ENCODE data around the gene IQCE. TPM values are rescaled to one million over a fixed set of nuclear protein-coding genes. Genes with fewer than 3 reads are reported as not detected.

IQCE gene
- total RNA-seq, 4 donors from 2014 or later, result 27.2 to 187 (median 55.5) TPM

DNA sequence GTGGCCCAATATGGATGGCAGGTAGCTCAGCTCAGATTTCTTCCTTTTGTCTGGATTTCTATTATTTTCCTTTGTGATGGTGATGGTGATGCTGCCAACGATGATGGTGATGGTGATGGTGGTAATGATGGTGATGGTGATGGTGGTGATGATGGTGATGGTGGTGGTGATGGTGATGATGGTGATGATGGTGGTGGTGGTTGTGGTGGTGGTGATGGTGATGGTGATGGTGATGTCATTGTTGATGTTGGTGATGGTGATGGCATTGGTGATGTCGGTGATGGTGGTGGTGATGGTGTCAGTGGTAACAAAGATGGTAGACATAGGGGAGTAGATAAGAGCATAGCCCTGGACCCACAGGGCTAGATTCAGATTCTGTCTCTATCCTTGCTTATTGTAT lies 98.4 kb downstream of the IQCE start:
- Histone ChIP-seq H3K4me1 (no peaks in the 10 kb centered on the region), H3K27me3 (no peaks in the 10 kb centered on the region), H3K4me3 (no peak overlapping the region), H3K36me3 (no peaks in the 10 kb centered on the region), H3K9me3 (no peaks in the 10 kb centered on the region), H3K27ac (no peak overlapping the region)
- 95 to 100% methylated on average over 2 of the region's 2 CpGs for WGBS, 2 donors (ENCODE audit: low coverage in 1 of 2)
- DNase-seq, result no peak
- intact Hi-C loops (cut with DNase I; ENCODE audit: low total_unique reads) (no loop called here), in situ Hi-C loops (cut with MboI; ENCODE audit: low pct_ligation_motif_present in 1 of 4, low pct_unique_long_range_greater_than_20kb in 1 of 4, low sequenced_read_pairs in 3 of 4) (no loop called here)
- TF ChIP-seq POLR2AphosphoS5 (IDR thresholded peaks at IDR 0.05), result no peak
- TF ChIP-seq, protein P1, sequence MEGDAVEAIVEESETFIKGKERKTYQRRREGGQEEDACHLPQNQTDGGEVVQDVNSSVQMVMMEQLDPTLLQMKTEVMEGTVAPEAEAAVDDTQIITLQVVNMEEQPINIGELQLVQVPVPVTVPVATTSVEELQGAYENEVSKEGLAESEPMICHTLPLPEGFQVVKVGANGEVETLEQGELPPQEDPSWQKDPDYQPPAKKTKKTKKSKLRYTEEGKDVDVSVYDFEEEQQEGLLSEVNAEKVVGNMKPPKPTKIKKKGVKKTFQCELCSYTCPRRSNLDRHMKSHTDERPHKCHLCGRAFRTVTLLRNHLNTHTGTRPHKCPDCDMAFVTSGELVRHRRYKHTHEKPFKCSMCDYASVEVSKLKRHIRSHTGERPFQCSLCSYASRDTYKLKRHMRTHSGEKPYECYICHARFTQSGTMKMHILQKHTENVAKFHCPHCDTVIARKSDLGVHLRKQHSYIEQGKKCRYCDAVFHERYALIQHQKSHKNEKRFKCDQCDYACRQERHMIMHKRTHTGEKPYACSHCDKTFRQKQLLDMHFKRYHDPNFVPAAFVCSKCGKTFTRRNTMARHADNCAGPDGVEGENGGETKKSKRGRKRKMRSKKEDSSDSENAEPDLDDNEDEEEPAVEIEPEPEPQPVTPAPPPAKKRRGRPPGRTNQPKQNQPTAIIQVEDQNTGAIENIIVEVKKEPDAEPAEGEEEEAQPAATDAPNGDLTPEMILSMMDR (IDR thresholded peaks at IDR 0.05), result no peak
- no peak for TF ChIP-seq POLR2A (IDR thresholded peaks at IDR 0.05)
- no peak for TF ChIP-seq EP300 (IDR thresholded peaks at IDR 0.05; ENCODE audit: low read depth)

DNA sequence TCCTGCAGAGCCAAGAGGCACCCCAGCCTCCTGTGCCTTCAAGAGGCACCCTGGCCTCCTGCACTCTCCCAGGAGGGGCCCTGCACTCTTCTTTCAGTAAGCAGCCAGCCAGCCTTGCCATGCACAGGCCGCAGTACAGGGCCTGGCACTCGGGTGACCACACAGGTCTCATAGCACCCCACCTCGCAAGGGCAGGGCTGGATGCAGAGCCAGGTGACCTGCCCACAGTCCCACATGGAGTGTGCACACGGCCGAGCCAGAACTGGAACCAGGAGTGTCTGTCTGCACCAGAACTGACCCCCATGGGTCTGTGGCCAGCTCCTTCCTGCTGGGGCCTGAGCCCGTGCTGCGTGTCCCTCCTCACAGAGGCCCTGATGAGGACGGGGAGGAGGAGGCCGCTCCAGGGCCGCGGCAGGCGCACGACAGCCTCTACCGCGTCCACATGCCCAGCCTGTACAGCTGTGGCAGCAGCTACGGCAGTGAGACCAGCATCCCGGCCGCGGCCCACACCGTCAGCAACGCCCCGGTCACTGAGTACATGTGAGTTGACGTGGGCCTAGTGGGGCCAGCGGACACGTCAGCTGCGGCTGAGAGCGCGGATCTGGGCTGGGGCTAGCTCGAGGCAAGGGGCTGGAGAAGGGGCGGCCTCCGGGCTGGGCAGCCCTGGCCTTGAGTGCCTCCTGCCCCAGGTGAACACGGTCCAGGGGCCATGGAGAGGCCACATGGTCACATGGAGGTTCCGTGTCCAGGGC lies 99.3 kb downstream of the IQCE start:
- no peak overlapping the region for H3K4me3 ChIP-seq
- no peaks in the 10 kb centered on the region for H3K27me3 ChIP-seq
- TF ChIP-seq POLR2AphosphoS5 (IDR thresholded peaks at IDR 0.05), result no peak
- TF ChIP-seq POLR2A (IDR thresholded peaks at IDR 0.05), result no peak
- TF ChIP-seq EP300 (IDR thresholded peaks at IDR 0.05; ENCODE audit: low read depth), result no peak
- TF ChIP-seq, protein P1 (IDR thresholded peaks at IDR 0.05), result no peak
- 92% methylated on average over 12 of the region's 33 CpGs; no CpG with 5 or more reads in 1 of the 2 donors for WGBS, 2 donors (ENCODE audit: low coverage in 1 of 2)
- no peak for DNase-seq
- in situ Hi-C loops (cut with MboI; ENCODE audit: low pct_ligation_motif_present in 1 of 4, low pct_unique_long_range_greater_than_20kb in 1 of 4, low sequenced_read_pairs in 3 of 4) (no loop called here), intact Hi-C loops (cut with DNase I; ENCODE audit: low total_unique reads) (no loop called here)
- H3K9me3 ChIP-seq, result no peaks in the 10 kb centered on the region
- H3K27ac ChIP-seq, result no peak overlapping the region
- no peaks in the 10 kb centered on the region for H3K36me3 ChIP-seq
- H3K4me1 ChIP-seq, result peaks cover 0 to 4% (median under 1%) of the 10 kb centered on the region in 4 donors

DNA sequence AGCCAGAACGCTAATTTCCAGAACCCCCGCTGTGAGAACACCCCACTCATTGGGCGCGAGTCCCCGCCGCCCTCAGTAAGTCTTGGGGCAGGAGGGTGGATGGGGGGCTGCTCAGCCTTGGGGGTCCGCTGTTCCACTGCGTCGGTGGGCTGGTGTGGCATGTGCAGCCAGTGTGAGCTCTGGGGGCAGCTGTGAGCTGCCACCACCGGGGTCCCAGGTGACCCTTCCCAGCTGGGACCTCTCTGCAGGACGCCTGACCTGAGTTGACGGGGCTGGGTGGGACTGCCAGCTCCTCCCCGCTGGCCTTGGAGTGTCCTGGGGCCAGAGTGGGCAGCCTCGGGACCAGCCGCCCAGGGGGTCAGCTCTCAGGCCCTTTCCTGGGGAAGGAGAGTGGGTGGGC lies 100.2 kb downstream of the IQCE start:
- Histone ChIP-seq H3K9me3 (no peaks in the 10 kb centered on the region), H3K4me3 (no peak overlapping the region), H3K4me1 (peaks cover 0 to 8% (median 3%) of the 10 kb centered on the region in 4 donors), H3K36me3 (no peaks in the 10 kb centered on the region), H3K27ac (no peak overlapping the region), H3K27me3 (no peaks in the 10 kb centered on the region)
- in situ Hi-C loops (cut with MboI; ENCODE audit: low pct_ligation_motif_present in 1 of 4, low pct_unique_long_range_greater_than_20kb in 1 of 4, low sequenced_read_pairs in 3 of 4) (no loop called here), intact Hi-C loops (cut with DNase I; ENCODE audit: low total_unique reads) (no loop called here)
- TF ChIP-seq EP300 (IDR thresholded peaks at IDR 0.05; ENCODE audit: low read depth) (no peak), POLR2AphosphoS5 (IDR thresholded peaks at IDR 0.05) (no peak), POLR2A (IDR thresholded peaks at IDR 0.05) (no peak)
- TF ChIP-seq, protein P1 (IDR thresholded peaks at IDR 0.05), result no peak
- WGBS, 2 donors (ENCODE audit: low coverage in 1 of 2), result 97% methylated on average over 15 of the region's 15 CpGs; no CpG with 5 or more reads in 1 of the 2 donors
- DNase-seq, result no peak

DNA sequence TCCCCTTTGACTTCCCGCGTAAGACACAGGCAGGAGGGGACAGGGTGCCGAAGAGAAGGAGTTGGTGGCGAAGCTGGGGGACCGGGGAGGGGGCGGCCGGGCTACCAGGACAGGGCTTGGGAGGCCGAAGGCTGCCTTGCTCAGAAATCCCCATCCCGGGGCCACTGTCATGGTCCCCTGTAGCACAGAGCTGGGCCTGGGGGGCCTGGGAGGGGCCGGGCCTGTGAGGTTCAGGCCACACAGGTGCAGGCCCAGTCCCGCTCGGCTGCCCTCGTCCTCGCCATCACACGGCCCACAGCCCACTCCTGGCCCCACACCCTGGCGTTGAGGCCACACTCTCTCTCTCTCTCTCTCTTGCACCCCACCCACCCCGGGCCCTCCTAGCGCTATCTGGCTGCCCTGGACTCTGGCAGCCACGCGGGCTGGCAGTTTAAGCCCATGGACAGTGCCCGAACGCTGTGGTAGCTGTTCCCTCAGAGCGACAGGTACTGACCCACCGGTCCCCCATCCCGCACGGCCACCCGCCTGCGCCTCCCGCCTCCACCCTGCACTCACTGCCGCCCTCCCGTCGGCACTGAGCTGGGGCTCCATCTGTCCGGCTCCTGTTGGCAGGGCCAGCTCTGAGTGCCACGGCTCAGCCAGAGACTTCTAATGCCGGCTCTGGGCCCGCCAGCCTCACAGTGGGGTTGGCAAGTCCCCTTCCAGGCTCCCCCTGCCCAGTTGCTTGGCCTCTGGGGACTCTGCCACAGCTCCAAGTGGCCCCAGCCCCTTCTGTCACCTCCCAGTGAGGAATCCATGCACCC lies 101.0 kb downstream of the IQCE start:
- DNase-seq, result no peak
- intact Hi-C loops (cut with DNase I; ENCODE audit: low total_unique reads) (no loop called here), in situ Hi-C loops (cut with MboI; ENCODE audit: low pct_ligation_motif_present in 1 of 4, low pct_unique_long_range_greater_than_20kb in 1 of 4, low sequenced_read_pairs in 3 of 4) (no loop called here)
- no peaks in the 10 kb centered on the region for H3K36me3 ChIP-seq
- 92% methylated on average over 27 of the region's 36 CpGs; no CpG with 5 or more reads in 1 of the 2 donors for WGBS, 2 donors (ENCODE audit: low coverage in 1 of 2)
- H3K27ac ChIP-seq, result no peak overlapping the region
- H3K9me3 ChIP-seq, result no peaks in the 10 kb centered on the region
- no peak for TF ChIP-seq POLR2AphosphoS5 (IDR thresholded peaks at IDR 0.05)
- no peak for TF ChIP-seq EP300 (IDR thresholded peaks at IDR 0.05; ENCODE audit: low read depth)
- H3K4me1 ChIP-seq, result peaks cover 0 to 8% (median 3%) of the 10 kb centered on the region in 4 donors
- H3K4me3 ChIP-seq, result no peak overlapping the region
- no peaks in the 10 kb centered on the region for H3K27me3 ChIP-seq
